Measurements from ENCODE around the gene CAMTA1.

- TF ChIP-seq POLR2A (IDR thresholded peaks at IDR 0.05; ENCODE audit: low read length) = no peak
- TF ChIP-seq GATA1 (IDR thresholded peaks at IDR 0.05; ENCODE audit: low read depth, low read length) = no peak
Measured at GRCh38 chr1:7574121-7575040, 789.1 kb downstream of the CAMTA1 start.

Measured in erythroblast (primary cell).